ENCODE results near the gene ICE1. TPM values are rescaled to one million over a fixed set of nuclear protein-coding genes. Genes with fewer than 3 reads are reported as not detected.
"Not testable (repeated sequence)": the region's sequence is repeated elsewhere in the genome, so short reads cannot be mapped to it uniquely, and the experiment has no call there.

The ICE1 gene
- total and polyA plus RNA-seq, 8 donors = 4.0 to 15.0 (median 9.3) TPM

GRCh38 chr5:5384660-5385330, 37.7 kb upstream of the ICE1 start:
- Histone ChIP-seq H3K9me3 (no peaks in the 10 kb centered on the region), H3K4me1 (no peaks in the 10 kb centered on the region), H3K27ac (no peak overlapping the region), H3K4me3 (no peak overlapping the region), H3K27me3 (no peaks in the 10 kb centered on the region), H3K36me3 (no peaks in the 10 kb centered on the region)
- no peak for FAIRE-seq
- no peak for ATAC-seq
- no peak for TF ChIP-seq CTCF (IDR thresholded peaks at IDR 0.05)
- DNase-seq = no peak
- WGBS, 2 donors = 87 to 94% methylated on average over 11 of the region's 11 CpGs
- intact Hi-C loops (cut with DNase I) = no loop called here

DNA sequence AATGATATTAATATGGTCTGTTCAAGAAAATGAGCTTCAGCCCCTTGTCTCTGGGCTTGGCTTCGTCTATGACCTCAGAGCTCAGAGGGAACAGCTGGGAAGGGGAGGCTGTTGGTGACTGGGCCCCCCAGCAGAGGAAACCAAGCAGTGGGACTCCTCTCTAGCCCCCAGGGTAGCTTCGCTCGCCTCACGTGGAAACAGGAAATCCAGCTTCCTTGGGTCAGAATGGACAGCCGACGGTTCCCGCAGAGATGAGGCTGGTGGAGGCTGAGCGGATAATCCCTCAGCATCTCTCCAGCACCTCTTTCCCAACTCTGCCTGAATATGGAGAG, 37.2 kb upstream of the ICE1 start:
- Histone ChIP-seq H3K27ac (no peak overlapping the region), H3K36me3 (no peaks in the 10 kb centered on the region), H3K27me3 (no peaks in the 10 kb centered on the region), H3K4me3 (no peak overlapping the region), H3K9me3 (no peaks in the 10 kb centered on the region), H3K4me1 (no peaks in the 10 kb centered on the region)
- intact Hi-C loops (cut with DNase I) = no loop called here
- 87 to 95% methylated on average over 8 of the region's 8 CpGs for WGBS, 2 donors
- ATAC-seq = no peak
- DNase-seq = no peak
- TF ChIP-seq CTCF (IDR thresholded peaks at IDR 0.05) = no peak
- no peak for FAIRE-seq

DNA sequence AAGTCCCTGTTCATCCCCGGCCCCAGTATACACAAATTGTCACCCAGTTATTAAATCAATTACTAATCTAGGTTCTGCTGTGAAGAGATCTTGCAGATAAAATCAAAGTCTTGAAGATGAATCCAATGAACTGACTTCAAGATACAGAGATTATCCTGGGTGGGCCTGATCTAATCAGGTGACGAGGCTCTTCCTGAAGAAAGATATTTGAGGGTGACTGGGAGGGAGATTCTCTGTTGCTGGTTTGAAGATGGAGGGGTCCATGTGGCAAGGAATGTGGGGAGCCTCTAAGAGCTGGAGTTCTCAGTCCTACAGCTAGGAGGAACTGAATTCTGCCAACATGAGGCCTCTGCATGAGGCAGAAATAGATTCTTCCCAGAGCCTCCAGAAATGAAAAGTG, 36.1 kb upstream of the ICE1 start:
- no peak for TF ChIP-seq CTCF (IDR thresholded peaks at IDR 0.05)
- intact Hi-C loops (cut with DNase I) = no loop called here
- FAIRE-seq (no peak), DNase-seq (no peak), ATAC-seq (no peak)
- 94% methylated on average over 2 of the region's 2 CpGs for WGBS, 2 donors
- Histone ChIP-seq H3K27me3 (no peaks in the 10 kb centered on the region), H3K9me3 (no peaks in the 10 kb centered on the region), H3K27ac (no peak overlapping the region), H3K36me3 (no peaks in the 10 kb centered on the region), H3K4me3 (no peak overlapping the region), H3K4me1 (no peaks in the 10 kb centered on the region)

GRCh38 chr5:5387192-5387591, 35.3 kb upstream of the ICE1 start:
- no peaks in the 10 kb centered on the region for H3K9me3 ChIP-seq
- no peaks in the 10 kb centered on the region for H3K27me3 ChIP-seq
- no peak overlapping the region for H3K4me3 ChIP-seq
- H3K4me1 ChIP-seq = no peaks in the 10 kb centered on the region
- no peaks in the 10 kb centered on the region for H3K36me3 ChIP-seq
- no peak overlapping the region for H3K27ac ChIP-seq
- intact Hi-C loops (cut with DNase I) = no loop called here
- WGBS, 2 donors = 74 to 82% methylated on average over 2 of the region's 2 CpGs
- DNase-seq (no peak), FAIRE-seq (no peak), ATAC-seq (peak in 1 of 4 donors; percentile 8)
- TF ChIP-seq CTCF (IDR thresholded peaks at IDR 0.05) = no peak

- DNase-seq (no peak), FAIRE-seq (no peak), ATAC-seq (peak in 2 of 4 donors; percentile 47 to 70)
- 6 to 14% methylated on average over 1 of the region's 1 CpG for WGBS, 2 donors
- no peak for TF ChIP-seq CTCF (IDR thresholded peaks at IDR 0.05)
- no peak overlapping the region for H3K27ac ChIP-seq
- H3K4me1 ChIP-seq = no peaks in the 10 kb centered on the region
- H3K36me3 ChIP-seq = no peaks in the 10 kb centered on the region
- H3K27me3 ChIP-seq = no peaks in the 10 kb centered on the region
- intact Hi-C loops (cut with DNase I) = no loop called here
- no peaks in the 10 kb centered on the region for H3K9me3 ChIP-seq
- no peak overlapping the region for H3K4me3 ChIP-seq
These were observed 34.7 kb upstream of the ICE1 start for GRCh38 chr5:5387777-5388176.

- H3K4me3 ChIP-seq; H3K27ac ChIP-seq; H3K9me3 ChIP-seq; intact Hi-C loops (cut with DNase I); DNase-seq; H3K27me3 ChIP-seq; H3K4me1 ChIP-seq; H3K36me3 ChIP-seq; FAIRE-seq: not testable (repeated sequence)
- peak in 1 of 4 donors; percentile 27 for ATAC-seq
- 89 to 92% methylated on average over 8 to 12 of the region's 12 CpGs for WGBS, 2 donors
These were observed 32.2 kb upstream of the ICE1 start for GRCh38 chr5:5390121-5390869.

- ATAC-seq; H3K36me3 ChIP-seq; H3K27ac ChIP-seq; H3K4me1 ChIP-seq; DNase-seq; FAIRE-seq; H3K4me3 ChIP-seq; H3K27me3 ChIP-seq; H3K9me3 ChIP-seq; intact Hi-C loops (cut with DNase I): not testable (repeated sequence)
- 95 to 98% methylated on average over 2 of the region's 2 CpGs for WGBS, 2 donors
These were observed 30.0 kb upstream of the ICE1 start for GRCh38 chr5:5392504-5392903.
